AG20443 (cell line): ENCODE measurements around the gene UCHL3.

Experiments
- DNase-seq: peaks from one replicate; pipeline ENCODE4 v3.0.0; 2012; ENCODE audit warnings: low spot score, mixed read lengths

The UCHL3 gene

GRCh38 chr13:75547917-75548316 lies 1.7 kb upstream of the UCHL3 start:
- DNase-seq = no peak

- DNase-seq = peak; percentile 63
These were observed 572 bp downstream of the UCHL3 start for GRCh38 chr13:75550159-75550567.

GRCh38 chr13:75554464-75554863 lies 4.9 kb downstream of the UCHL3 start:
- no peak for DNase-seq

- DNase-seq = no peak
These were observed 5.4 kb downstream of the UCHL3 start for GRCh38 chr13:75554981-75555380.

GRCh38 chr13:75555836-75556235 lies 6.2 kb downstream of the UCHL3 start:
- DNase-seq = no peak

GRCh38 chr13:75556961-75557360 lies 7.4 kb downstream of the UCHL3 start:
- DNase-seq = no peak

GRCh38 chr13:75558145-75558840 lies 8.7 kb downstream of the UCHL3 start:
- DNase-seq = no peak

- DNase-seq = peak; percentile 30
These were observed 17.1 kb downstream of the UCHL3 start for GRCh38 chr13:75566658-75567057.

GRCh38 chr13:75569576-75569975 lies 20.0 kb downstream of the UCHL3 start:
- no peak for DNase-seq

GRCh38 chr13:75579529-75579928 lies 29.9 kb downstream of the UCHL3 start:
- DNase-seq = no peak

GRCh38 chr13:75581874-75582640 lies 32.5 kb downstream of the UCHL3 start:
- DNase-seq = no peak

GRCh38 chr13:75583091-75583490 lies 33.5 kb downstream of the UCHL3 start:
- DNase-seq = no peak

- no peak for DNase-seq
These were observed 35.6 kb downstream of the UCHL3 start for GRCh38 chr13:75585153-75585552.

- DNase-seq = no peak
These were observed 38.1 kb downstream of the UCHL3 start for GRCh38 chr13:75587679-75588078.

- DNase-seq = no peak
These were observed 47.1 kb downstream of the UCHL3 start for GRCh38 chr13:75596657-75597182.

GRCh38 chr13:75600371-75600770 lies 50.8 kb downstream of the UCHL3 start:
- no peak for DNase-seq

GRCh38 chr13:75603038-75603437 lies 53.4 kb downstream of the UCHL3 start:
- DNase-seq = no peak

- no peak for DNase-seq
These were observed 57.9 kb downstream of the UCHL3 start for GRCh38 chr13:75607447-75607846.

- DNase-seq = no peak
These were observed 60.9 kb downstream of the UCHL3 start for GRCh38 chr13:75610466-75610865.

GRCh38 chr13:75612354-75612753 lies 62.8 kb downstream of the UCHL3 start:
- no peak for DNase-seq

GRCh38 chr13:75617230-75617629 lies 67.6 kb downstream of the UCHL3 start:
- DNase-seq = no peak

- no peak for DNase-seq
These were observed 68.7 kb downstream of the UCHL3 start for GRCh38 chr13:75618308-75618707.

- no peak for DNase-seq
These were observed 70.4 kb downstream of the UCHL3 start for GRCh38 chr13:75620020-75620419.
